GM18861 (cell line): Measurements from ENCODE around the gene OR2AG2.

Experiments used
- ATAC-seq: cut with Tn5 transposase; IDR thresholded peaks from one replicate; pipeline ENCODE4 v1.9.1; 2021; ENCODE audit not compliant: unreplicated experiment

OR2AG2 gene

DNA sequence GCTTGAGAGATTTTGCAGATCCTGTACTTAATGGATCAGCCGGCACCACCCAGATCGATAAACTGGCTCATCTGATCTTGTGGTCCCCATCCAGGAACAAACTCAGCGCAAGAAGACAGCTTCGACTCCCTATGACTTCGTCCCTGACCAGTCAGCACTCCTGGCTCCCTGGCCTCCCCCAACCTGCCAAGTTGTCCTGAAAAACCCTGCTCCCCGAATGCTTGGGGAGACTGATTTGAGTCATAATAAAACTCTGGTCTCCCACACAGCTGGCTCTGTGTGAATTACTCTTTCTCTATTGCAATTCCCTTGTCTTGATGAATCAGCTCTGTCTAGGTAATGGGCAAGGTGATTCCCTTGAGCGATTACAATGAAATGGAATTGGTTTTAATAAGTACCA lies 29.5 kb downstream of the OR2AG2 start:
- no peak for ATAC-seq

DNA sequence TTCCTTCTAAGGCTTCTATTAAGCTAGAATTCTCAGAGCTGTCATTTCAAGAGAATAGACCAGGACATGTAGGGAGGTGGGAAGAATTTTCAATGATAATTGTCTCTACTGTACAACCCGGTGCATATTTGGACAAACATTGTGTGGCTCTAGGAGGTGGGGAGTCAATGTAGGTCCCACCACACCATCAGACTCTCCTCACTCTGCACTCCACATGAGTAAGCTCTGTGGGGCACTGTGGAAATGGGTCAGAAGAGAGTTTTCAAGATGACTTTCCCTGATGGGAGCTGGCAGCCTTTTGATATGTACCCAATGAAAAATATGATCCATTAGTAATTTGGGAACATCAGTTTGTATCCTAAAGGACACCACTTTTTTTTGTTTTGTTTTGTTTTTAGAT lies 33.2 kb downstream of the OR2AG2 start:
- no peak for ATAC-seq

DNA sequence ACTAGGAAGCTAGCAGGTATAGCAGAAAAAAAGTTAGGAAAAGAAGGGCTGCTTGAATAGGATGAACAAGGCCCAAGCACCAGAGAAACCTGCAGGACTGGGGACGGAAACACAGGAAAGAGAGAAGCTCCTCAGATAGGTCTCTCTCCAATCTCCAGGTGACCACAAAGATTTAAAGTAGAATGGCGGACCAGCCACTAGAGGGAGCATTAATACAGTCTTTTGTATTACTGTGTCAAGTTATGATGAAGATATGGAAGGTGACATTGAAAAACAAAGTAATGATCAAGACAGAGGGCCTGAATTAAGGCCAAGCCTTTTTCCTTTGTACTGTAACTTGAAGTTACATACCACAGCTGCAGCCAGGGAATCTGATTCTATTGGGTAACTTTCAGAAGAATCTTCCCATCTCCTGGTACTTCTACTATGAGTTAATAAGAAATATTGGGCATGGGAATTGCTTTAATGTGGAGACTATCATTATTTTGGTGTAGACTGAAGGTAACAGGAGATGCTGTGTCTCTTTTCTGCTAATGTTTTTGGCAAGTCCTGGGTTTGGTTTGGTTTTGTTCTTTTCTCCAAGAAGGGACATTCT lies 33.8 kb downstream of the OR2AG2 start:
- peak; percentile 88 for ATAC-seq

DNA sequence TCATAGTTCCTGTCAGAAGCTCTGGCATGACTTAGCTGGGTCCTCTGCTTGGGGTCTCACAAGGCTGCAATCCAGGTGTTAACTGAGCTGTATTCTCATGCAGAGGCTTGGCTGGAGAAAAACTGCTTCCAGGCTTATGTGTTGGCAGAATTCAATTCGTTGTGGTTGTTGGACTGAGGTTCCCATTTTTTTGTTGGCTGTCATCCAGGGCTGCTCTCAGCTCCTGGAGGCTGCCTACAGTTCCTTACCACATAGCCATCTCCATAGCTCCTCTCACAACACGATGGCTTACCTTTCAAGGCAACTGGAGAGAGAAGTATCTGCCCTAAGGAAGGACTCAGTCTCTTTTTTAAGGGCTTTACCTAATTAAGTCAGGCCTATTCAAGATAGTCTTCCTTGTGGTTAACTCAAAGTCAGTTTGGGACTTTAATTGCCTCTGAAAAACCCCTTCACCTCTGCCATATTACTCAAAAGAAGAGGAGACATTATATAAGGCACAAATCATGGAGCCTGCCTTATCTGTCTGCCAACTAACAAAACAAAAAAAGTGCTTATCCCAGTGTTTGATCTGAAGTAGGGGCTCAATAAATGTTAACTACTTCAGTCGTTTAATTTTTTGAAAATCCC lies 35.2 kb downstream of the OR2AG2 start:
- no peak for ATAC-seq

DNA sequence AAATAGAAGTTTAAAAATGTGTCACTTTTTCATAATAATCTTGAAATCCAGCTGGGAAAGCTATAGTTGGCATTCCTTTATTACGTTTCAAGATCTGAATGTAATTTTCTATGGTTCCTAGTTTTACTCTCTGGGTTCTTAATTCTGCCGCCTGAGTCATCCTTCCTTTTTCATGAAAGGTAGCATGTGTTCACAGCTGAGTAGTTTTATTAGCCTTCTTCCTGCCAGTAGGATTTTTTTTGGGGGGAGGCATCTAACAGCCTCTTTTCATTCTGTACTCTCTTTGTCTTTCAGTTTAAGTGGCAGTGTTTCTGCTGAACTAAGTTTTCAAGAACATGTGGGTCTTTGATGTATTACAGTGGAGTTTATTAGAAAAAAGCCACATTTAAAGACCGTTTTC lies 36.5 kb downstream of the OR2AG2 start:
- ATAC-seq: no peak

DNA sequence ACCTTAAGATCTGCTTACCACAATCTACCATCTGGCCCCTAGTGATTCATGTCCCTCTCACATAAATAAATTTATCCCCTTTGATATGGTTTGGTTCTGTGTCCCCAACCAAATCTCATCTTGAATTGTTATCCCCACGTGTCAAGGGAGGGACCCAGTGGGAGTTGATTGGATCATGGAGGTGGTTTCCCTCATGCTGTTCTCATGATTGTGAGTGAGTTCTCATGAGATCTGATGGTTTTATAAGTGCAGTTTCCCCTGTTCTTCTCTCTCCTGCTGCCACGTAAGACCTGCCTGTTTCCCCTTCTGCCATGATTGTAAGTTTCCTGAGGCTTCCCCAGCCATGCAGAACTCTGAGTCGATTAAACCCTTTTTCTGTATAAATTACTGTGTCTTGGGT lies 37.2 kb downstream of the OR2AG2 start:
- no peak for ATAC-seq

DNA sequence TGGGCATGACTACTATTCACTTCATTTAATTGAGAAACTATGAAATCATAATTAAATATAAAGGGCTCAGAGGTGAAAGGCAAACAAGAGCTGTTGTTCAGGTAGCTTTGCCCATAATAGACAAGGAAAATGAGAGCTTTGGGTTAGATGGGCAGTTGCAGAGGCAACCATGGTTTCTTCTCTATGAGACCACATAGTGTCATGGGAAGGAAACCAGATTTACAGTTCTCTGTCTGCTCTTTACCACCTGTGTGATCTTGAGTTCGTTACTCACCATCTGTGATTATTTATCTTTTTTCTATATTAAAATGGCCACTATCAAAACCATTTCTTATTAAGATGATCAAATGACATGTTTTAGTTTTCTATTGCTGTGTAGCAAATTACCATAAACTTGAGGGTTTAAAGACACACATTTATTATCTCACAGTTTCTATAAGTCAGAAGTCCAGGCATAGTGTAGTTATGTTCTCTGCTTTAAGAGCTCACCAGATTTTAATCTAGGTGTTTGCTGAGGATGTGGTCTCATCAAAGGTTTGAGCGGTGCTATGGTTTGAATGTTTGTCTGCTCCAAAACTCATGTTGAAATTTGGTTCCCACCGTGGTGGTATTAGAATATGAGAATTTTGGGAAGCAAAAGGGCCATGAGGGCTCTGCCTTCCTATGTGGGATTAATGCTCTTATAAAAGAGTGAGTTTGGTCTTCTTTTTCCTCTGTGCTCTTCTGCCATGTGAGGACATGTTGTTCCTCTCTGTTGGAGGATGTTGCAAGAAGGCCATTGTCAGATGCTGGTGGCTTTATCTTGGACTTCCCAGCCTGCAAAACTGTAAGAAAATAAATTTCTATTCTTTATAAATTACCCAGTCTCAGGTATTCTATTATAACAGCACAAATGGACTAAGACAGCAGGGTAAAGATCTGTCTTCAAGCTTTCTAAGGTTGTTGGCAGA lies 38.2 kb downstream of the OR2AG2 start:
- ATAC-seq: no peak

DNA sequence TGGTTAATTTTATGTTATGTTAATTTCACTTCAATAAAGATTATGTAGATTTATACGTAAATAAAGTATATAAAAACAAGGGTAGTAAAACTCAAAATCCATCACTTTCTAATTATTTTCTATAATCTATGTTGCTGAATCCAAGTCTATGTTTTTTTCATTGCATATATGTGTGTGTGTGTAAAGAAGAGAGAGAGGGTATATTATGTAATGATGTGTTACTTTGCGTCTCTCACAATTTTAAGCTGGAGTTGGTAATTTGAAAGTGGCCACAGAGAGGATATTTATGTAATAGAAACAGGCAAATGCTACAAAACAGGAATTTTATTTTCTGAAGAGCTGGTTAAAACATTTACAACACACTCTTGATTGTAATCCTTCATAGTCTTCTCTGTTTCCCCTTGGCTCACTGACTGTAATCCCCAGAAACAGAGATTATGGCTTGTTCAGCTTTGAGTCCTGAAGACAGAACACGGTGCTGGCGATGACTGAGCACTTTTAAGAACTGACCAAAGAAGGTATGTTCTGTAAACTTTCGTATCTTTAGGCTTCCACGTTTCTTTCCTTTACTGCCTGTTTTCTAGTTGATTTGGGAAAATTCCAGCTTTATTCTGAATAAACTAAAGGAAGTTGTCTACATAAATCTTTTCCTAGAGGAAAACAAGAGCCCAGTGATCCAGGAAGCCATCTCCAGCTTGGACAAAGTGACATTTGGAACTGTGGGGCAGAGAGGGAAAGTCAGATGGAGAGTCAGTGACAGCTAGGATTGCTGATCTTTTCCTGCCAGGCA lies 43.6 kb downstream of the OR2AG2 start:
- ATAC-seq: no peak

DNA sequence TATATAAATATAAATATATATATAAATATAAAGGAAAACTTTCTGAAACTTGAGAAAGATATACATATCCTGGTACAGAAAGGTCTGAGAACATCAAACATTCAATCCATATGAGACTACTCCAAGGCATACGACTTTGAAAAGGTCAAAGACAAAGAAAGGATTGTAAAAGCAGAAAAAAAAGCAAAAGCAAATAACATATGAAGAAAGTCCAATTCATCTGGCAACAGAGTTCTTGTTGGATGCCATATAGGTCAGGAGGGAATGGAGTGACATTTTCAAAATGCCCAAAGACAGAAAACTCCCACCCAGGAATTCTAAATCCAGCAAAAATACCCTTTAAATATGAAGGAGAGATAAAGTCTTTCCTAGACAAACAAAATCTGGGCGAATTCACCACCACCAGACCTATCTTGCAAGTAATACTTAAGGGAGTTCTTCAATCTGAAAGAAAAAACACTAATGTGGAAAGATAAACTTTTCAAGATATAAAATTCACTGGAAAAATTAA lies 46.3 kb downstream of the OR2AG2 start:
- ATAC-seq: no peak

DNA sequence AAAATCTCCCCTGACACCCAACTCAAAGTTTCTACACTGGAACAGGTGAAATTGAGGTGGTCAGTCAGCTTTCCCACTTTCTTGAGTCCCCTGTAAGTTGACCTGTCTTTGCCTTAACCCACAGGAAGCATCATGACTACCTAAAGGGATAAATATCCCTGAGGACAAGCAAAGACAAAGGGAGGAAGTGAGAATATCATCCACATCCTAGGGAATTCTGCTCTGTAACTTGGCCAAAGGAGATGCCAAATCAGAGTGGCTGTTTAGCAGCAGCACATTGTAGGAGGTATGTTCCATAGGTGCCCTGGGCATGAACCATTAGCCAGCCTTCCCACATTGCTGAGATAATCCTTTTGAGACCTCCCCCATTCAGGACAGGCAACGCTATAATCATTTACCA lies 47.8 kb downstream of the OR2AG2 start:
- no peak for ATAC-seq

DNA sequence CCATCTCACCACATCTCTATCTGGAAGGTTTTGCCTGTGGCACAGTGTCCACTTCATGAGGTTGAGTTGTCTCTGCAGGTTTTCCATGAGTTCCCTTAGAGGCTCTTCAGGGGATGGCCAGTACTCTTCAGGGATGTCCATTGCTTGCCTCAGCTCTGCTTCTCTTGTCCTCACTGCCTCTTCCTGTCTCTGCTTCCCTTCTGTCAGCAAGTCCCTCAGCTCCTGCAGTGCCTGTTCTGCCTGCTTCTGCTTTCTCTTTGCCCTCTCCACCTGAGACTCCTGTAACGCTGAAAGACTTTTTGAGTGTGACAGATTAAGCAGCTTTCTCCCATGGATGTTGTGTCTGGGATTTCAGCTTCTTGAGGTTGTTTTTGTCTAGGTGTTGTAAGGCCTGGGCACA lies 50.4 kb downstream of the OR2AG2 start:
- ATAC-seq: no peak

DNA sequence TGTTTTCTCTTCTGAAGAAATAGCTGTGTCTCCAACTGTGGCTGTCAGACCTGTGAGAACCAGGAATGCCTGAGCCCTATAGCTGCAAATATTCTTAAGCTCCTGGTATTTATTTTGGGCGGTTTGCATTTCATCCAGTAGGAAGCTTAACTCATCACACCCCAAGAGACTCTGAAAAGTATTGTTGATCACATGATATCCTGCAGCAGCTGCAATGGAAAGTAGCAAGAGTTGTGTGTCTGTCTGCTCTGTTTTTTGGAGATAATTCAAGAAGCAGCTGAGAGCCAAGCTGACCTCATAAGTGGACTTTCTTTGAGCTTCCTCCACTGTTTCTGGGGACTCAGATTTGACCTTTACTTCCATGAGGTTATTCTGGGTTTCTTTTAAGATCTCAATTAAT lies 52.2 kb downstream of the OR2AG2 start:
- ATAC-seq: no peak

DNA sequence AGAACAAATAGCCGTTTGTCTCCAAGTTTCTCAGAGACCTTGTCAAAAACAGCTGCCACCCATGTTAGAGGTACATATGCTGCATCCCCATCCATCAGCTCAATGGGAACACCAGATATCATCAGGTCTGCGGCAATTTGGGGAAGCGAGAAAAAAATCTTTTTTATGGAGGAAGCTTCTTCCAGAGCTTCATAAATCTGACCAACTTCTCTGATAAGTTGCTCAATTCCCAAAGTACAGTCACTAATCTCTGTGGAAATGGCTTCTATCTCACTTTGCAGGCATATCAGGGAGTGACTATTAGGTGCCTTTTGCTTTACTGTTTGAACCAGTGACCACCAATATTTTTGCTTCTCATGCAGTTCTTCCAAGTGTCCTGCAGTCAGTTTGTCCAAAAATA lies 54.4 kb downstream of the OR2AG2 start:
- ATAC-seq: no peak
